GM12801 (cell line): Measurements from ENCODE around the gene DCAF4.

Source experiments
- CTCF ChIP-seq: IDR thresholded peaks from one replicate; pipeline ENCODE4 v1.5.1; 2011; ENCODE audit warnings: control low read depth; ENCODE audit not compliant: insufficient read length; ENCODE audit errors: extremely low read depth

Gene DCAF4

GRCh38 chr14:72888636-72889201, 37.5 kb upstream of the DCAF4 start:
- no peak for TF ChIP-seq CTCF

- no peak for TF ChIP-seq CTCF
These were observed 36.9 kb upstream of the DCAF4 start for GRCh38 chr14:72889366-72889765.

DNA sequence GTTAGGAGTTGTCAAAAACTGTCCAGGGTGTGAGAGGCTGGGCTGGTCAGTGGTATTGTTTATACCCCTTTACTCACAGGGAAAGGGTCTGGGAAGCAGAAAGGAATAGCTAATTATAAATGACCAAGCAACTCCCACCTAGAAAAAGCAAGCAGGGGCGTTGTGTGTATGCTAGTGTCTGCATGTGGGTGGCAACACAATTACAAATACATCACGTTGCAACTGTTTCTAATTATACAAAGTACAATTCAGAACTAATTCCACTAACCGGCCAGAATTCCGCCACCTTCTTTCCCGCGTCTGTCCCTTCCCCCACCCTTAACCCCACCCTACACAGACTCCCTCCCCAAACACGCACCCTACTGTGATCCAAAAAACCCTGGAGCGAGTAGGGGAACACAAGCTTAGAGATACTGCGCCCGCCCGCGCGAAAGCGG, 34.6 kb upstream of the DCAF4 start:
- TF ChIP-seq CTCF, result no peak

DNA sequence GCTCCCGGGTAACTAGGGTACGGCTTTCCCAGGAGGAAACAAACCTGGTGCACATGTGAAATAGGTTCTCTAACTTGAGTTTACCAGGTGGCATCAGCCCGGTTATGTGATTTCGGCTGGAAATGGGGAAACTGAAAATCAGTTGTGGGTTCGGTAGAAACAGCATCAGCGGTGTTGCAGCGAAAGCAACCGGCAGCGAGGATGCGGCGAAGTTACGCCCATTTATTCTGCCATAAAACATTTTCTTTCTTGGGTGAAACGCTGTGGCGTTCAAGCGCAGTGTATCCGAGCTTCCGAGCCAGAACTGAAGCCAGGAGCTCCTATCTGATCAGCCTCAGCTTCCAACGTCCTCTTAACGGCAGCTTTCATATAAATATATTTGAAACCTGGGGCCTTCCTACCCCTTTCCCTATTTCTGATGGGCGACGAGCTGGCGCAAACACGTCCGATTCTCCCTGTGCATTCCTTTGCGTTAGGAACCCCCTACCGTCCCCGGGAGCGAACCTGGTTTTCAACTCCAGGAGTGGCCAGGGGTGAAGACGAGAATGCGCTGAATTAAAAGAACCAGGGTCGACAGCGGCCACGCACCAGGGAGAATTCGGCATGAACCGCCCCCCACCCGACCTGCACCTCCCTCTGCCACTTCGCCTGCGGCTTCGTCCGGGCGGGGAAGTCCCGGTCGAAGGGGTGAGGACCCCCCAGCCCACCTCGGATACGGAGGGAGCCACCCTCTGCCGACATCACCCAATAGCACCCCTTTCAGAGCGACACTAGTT, 34.0 kb upstream of the DCAF4 start:
- no peak for TF ChIP-seq CTCF

DNA sequence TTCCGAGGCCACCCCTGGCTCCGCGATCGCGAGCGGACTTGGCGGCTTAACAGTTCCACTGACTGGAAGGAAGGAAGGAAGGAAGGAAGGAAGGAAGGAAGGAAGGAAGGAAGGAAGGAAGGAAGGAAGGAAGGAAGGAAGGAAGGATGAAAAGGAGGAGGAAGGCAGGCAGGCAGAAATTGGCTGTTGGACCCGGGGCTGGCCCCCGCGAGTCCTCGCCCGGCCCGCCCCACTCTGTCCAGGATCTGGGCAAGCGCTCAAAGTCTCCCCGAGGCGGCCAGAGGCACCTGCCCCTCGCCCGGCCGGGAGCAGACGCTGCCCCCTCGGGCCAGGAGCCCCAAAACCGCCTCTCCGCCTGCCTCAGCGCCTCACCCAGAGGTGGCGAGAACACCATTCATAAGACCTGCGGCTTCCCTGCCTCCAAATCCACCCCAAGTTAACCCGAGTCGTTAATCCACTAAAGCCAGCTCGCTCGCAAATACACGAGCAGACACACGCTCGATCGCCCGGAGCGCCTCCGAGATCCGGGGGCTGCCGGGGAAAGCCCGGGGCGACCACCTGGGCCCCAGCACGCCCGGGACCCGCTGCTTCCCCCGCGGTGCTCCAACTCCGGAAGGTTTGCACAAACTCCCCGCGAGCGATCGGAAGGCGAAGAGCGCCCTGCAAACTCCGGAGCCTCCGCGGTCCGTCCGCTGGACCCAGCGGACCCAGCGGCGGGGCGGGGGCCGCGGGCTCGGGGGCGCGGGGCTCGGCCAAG, 33.2 kb upstream of the DCAF4 start:
- no peak for TF ChIP-seq CTCF

DNA sequence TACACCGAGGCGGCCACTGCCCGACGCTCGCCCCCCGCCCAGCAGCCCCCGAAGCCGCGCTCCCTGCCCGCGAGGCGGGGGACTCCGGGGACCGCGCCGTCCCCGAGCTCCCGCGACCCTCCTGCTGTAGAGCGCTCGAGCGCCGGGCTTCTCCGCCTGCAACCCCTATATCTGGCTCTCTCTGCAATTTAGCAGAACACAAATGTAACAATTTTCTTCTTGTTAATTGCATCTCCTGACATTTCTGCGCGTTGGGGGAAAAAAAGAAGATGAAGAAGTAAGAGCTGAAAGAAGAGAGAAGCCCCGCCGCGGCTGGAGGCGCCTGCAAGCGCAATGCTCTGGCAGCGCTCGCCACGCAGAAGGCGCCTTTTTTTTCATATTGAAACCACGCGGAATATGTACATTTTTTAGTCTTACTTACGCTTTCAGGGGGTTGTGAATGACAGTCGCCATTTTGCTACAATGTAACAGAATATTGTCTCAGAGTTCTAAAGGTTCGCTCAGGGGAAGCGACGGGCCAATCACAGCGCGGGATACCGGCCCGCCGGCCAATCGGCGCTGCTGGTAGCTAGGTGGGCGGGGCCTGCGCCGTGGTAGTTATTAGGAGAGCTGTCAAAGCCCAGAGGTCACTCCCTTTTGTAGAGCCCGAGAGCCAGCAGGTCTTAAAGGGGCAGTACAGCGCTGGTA, 32.5 kb upstream of the DCAF4 start, which contains the start of gene DPF3:
DPF3 (minus strand) TSS at position 466 of the 687 bp plus-strand sequence; CDS start at position 453, 13 bp downstream.
- no peak for TF ChIP-seq CTCF

DNA sequence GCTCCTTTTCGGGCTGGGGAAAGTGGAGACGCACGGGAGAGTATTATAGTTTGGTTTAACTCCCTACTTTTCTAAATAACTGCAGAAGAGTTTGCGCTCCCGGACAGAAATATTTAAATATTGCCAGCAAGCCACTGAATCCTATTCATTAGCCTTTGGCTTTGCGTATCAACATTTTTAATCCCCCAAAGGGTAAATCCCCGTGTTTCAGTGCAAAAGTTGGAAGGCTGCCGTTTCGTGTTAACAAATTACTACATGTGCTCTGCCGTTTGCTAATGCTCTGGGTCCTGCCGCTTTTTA, 32.0 kb upstream of the DCAF4 start:
- TF ChIP-seq CTCF, result no peak
